Activated CD8-positive, alpha-beta memory T cell treated with anti-CD3 and anti-CD28 coated beads, Interleukin-2, amount 50 U/mL, for 24 hours (primary cell): ENCODE results near the gene NEAT1.

Experiments used
- DNase-seq: peaks from one replicate; pipeline ENCODE4 v3.0.0-alpha.2; 2020; ENCODE audit errors: extremely low read depth

NEAT1 gene

DNA sequence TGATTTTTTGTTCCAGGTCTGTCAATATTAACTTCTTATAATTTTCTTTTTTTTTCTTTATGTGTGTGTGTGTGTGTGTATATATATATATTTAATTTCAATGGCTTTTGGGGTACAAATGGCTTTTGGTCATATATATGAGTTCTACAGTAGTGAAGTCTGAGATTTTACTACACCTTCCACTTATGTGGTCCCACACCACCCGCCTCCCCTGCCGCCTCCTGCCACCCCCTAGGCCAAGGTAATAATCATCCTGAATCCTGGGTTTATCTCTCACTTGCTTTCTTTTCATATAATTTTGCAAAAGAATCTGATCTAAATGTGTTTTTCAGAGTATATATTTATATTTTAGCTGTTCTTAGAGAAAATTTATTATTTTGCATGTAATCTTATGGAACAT lies 11.1 kb downstream of the NEAT1 start:
- DNase-seq: no peak

DNA sequence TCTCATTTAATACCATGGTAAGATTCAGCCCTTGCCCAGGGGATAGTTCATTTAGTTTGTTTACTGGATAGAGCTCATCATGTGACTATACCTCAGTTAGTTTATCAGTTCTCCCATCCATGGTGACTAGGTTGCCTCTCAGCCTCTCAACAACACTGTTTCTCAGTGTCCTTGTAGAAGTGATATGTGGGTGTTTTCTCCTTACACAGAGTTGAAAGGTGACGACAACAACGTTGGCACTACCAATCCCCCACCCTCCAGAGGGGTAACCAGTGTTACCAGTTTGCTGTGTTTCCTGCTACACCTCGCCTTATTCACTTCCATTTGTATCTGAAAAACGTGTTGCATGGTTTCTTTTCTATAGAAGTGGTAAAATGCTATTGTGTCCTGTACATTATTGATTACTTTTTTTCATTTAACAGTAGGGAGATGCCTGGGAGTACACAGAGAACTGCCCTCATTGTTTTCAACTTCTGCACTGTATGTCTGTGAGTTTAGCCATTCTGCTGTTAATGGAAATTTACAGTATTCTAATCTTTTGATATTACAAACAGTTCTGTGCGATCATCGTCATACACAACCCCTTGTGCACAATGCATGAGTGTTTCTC lies 11.6 kb downstream of the NEAT1 start:
- DNase-seq: no peak

DNA sequence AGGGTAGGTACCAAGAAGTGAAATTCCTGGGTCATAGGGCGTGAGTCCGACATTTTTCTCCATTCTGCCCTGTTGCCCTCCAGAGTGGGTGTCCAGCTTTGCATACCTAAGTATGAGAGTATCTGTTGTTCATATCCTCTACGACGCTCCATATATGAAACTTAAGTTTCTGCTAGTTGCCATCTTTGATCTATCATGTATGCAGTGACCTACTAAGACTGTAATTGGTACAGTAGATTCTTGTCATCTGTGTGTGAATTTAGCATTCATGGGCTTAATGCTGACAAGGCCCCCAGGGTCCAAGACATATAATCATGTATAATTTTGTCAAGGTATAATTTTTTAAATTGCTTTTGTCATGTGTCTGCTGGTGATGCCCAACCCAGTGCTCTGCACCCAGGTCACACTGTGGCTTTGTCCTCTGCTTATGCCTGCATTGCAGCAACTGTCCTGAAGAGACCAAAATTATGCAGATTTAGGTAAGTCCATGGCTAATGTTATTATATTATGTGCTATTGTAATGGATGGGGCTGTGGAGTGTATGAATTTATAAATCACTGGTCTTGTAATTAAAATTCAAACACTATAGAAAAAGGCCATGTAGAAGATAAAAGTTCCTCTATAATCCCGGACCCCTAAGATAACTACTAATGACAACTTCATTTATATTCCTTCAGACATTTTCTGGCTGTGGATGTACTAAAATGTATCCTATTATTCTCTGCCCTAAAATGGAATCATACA lies 12.2 kb downstream of the NEAT1 start:
- no peak for DNase-seq

DNA sequence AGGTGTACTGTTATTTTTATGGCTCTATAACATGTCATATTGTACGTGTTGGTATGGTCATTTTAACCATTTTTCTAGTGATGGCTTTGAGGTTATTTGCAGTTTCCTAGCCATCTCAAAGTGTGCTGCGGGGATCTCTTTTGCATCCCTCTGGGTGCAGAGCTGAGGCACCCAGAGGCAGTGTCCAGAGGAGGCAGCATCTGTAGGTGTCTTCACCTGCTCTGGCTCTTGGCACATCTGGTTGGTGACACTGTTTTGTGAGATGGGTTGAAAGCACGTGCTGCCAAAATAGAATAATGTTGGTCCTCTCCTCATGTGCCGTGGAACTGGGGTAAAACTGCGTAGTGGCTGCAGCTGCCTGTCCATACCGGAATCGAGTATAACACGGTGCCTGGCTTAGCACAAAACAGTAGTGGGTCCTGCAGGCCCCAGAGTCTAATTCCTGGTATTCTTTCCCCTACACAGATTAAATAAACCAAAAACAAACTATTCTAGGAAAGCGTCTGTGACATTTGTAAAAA lies 12.9 kb downstream of the NEAT1 start:
- no peak for DNase-seq

DNA sequence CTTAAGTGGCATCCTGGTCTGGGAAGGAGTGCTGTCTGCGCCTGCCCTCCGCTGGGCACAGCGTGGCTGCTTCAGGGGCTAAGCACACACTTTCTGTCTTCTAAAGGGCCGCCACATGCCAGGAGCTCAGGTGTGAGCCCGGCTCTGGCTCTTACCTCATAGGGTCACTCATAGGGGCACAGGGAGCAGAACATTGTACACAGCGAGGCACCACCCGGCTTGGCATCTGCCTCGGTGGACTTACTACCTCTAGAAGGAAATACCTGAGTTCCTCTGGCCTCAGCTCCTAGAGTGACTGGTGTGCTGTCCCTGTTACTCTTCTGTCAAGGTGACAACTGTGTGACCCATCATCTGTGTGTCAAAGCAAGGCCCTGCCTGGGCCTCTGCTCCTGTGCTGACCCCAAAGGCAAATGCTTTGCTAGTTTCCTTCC lies 13.4 kb downstream of the NEAT1 start:
- DNase-seq: no peak

DNA sequence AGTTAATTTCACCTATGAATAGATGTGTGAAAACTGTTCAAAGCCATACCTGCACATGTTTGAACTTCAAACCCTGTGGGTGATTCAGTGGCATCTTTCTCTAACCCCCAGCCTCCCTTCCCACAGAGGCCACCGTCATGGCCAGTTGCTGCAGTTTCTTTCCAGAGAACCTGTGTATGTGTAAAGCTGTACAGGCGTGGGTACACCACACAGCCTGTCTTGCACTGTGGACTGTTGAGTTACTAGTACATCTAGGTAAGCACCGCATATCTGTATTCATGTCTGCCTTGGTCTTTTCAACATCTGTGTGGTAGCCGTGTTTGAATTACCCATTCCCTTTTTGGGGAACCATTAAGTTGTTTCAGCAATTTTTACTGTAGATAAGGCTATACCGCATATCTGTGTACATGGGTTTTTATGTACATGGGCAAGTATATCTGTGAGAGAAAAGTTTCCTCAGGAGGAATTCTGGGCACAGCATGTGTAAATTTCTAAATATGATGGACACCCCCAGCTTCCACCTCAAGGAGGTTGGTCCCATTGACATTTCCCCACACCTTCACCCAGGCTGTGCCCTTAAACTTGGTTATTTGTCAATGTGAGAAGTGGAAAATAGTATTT lies 13.9 kb downstream of the NEAT1 start:
- DNase-seq: no peak

DNA sequence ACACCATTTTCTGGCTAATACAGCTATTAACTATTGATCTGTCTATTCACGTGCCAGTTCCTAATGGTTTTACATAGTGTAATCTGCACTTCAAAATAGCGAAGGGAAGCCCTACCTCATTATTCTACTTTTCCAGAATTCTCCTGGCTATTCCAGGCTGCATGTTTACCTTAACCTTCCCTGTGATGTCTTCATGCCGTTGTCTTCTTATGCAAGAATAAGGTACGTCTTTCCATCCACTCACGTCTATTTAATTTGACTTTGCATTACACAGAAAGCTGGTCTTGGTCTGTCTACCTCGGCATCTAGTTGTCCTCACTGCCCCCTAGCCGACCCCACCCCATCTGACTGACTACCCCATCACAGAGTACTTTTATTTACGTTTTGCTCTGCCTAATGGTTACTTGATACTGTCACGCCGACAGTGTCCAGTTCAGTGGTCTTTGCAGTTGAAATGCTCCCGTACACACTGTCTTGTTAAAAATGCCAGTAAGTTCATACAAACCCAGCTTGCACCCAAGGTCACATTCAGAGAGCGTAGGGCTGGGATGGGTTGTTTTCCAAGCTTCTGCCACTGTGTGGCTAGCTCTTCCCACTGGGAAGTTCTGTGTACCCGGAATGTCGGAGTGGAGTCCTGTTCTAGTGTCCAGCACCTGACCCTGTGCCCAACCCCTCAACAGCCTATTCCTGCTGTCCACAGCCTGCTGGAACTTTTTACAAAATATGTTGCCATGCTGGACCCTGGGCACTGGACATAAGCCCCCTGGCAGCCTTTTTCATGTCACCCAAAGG lies 15.0 kb downstream of the NEAT1 start:
- no peak for DNase-seq

DNA sequence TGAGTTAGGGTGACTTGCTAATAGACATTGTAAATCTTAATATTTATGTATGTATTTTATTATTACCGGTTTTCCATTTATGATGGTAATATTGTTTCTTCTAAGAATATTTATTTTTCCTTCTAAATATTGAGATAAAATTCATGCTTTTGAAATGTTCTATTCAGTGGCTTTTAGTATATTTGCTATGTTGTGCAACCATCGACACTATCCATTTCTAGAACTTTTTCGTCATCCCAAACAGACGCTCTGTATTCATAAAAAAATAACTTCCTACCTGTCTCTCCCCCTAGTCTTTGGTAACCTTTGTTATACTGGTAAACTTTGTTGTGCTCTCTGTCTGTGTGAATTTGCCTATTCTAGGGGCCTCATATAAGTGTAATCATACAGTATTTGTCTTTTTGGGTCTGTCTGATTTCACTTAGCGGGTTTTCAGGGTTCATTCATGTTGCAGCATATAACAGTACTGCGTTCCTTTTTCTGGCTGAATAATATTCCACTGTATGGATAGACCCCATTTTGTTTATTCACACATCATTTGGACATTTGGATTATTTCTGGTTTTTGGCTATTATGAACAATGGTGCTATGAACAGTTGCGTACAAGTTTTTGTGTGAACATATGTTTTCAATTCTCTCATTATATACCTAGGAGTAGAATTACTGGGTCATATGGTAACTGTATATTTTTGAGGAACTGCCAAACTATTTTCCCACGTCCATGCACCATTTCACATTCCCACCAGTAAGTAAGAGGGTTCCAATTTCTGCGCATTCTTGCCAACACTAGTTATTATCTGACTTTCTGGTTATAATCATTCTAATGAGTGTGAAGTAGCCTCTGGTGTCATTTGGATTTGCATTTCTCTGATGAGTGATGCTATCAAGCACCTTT lies 15.9 kb downstream of the NEAT1 start:
- DNase-seq: no peak

DNA sequence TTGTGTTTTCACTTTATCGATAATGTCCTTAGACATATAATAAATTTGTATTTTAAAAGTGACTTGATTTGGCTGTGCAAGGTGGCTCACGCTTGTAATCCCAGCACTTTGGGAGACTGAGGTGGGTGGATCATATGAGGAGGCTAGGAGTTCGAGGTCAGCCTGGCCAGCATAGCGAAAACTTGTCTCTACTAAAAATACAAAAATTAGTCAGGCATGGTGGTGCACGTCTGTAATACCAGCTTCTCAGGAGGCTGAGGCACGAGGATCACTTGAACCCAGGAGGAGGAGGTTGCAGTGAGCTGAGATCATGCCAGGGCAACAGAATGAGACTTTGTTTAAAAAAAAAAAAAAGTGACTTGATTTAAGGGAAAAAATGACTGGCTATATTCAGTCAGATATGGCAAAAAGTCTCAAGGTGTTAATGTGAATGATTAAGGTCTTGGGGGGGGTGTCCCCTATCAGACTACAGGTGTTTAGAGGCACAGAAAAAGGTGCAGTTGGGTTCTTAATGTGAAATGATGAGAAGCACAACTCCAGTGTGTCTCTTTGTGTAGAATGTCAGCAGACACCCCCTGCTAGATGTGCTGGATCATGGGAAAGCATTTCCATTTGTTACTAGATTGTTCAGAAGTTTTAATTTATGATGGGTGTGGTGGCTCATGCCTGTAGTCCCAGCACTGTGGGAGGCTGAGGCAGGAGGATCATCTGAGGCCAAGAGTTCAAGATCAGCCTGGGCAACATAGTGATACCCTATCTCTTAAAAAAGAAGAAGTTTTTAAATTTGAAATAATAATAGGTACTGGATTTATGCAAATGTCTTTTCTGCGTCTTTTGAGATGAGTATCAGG lies 17.0 kb downstream of the NEAT1 start:
- DNase-seq: no peak

DNA sequence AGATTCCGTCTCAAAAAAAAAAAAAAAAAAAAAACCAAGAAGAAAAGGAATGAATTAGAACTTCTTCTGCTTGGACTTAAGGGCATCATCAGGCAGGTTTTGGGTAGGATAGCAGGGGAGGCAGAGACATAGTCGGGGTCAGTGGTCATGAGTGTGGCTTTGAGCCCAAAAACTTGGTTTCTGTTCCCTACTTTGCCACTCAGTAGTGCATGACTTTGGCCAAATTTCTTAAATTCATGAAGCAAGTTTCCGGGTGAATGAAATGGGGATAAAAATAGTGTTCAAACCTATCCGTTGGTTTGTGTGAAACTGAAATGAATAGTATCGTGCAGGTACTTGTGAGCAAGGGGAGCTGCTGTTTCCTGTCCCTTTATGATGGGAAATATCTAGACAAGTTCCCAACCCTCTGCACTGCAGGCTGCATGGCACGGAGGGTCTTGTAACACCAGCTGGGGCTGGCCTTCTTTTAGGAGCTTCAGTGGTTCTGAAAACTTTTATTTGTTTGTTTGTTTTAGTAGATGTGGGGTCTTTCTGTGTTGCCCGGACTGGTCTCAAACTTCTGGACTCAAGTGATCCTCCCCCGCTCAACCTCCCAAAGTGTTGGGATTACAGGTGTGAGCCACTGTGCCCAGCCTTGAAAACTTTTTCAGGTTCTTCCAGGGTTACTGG lies 18.4 kb downstream of the NEAT1 start:
- DNase-seq: no peak

DNA sequence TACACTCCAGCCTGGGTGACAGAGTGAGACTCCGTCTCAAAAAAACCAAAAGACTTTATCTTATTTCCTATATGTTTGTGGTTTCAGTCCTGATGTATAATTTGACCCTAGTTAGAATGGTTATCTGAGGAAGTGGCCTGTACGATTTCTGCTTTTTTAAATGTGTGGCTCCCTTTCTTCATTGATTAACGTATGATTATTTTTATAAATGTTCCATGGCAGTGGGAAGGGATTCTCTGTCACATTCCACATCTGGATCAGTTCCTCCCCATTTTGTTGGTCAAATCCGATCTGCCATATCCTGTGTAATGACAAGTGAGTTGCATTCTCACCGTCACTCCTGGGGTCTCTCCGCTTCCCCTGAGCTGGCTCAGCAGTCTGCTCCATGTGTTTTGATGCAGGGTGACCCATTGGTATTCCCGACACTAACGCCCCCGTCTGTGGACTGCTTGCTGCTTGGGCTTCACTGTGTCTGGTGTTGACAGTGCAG lies 20.3 kb downstream of the NEAT1 start:
- DNase-seq: no peak

DNA sequence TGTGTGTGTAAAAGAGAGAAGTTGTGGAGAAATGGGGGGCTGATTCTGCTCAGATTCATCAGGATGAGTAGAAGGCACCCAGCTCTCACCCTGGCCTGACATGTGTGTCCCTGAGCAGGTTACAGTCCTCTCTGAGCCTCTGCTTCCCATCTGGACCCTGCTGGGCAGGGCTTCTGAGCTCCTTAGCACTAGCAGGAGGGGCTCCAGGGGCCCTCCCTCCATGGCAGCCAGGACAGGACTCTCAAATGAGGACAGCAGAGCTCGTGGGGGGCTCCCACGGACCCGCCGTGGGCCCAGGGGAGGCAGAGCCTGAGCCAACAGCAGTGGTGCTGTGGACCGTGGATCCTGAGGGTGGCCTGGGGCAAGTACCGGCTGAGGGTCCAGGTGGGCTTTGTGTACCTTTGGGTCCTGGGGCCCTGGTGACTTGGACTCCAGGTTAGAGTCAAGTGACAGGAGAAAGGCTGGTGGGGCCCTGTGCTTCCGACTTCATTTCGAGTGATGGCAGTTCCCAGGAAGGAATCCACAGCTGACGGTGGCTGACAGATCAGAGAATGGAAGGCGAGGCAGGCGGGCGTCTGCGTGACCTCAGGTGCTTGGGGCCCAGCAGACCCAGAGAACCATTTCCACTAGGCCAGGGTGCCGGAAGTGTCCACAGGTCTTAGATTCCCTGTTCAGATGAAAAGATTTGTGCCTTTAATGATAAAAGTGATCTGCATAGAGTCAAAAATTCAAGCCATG lies 21.9 kb downstream of the NEAT1 start:
- DNase-seq: no peak

DNA sequence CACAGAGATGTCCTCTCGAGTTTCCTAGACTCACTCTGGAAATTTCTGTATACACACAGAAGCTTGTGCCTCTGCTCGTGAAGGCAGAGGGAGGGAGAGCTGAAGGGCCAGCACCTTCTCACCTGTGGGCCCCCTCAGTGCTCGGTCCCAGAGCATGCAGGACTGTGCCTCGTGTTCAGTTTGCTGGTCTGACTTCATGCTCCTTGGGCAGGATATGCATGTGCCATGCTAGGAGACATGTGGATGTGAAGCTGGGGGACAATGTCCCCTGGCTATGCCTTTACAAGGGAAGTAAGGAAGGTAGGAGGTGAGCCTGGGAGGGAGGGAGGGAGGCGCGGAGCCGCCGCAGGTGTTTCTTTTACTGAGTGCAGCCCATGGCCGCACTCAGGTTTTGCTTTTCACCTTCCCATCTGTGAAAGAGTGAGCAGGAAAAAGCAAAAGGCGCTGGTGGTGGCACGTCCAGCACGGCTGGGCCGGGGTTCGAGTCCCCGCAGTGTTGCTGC lies 22.6 kb downstream of the NEAT1 start:
- no peak for DNase-seq

DNA sequence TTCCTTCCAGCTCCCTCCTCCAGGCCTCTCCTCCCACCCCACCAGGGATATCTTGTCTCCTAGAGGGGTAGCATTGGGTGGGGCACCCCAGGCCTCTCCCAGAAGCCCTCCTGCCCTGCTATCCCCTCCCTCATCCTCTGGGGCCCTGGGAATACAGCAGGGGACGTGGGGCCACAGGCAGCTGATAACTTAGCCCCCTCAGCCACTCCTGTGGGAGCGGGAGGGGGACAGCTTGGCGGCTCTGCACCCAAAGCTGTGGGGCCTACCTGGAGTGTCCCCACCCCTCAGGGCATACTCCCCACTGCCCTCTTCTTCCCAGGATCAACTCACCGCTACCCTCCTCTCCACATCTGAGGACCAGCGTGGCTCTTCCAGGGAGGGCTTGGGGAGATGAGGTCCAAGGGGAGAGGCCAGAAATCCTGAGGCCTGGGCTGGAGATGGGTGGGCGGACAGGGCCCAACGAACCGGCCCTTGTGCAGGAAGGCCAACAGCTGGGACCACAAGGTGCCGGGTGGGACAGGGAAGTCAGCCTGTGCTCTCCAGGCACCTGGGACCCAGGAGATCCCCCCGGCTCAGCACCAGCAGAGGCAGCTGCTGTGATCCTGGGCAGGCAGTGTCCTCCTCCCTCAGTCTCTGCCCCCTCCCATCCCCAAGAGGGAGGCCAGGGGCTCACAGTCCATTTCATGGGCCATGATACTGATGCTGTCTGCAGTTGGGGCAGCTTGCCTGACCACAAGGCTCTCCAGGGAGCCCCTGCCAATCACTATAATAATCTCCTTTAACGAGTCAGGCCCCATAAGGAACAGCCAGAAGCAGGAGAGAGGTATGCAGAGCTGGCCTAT lies 23.2 kb downstream of the NEAT1 start:
- no peak for DNase-seq

DNA sequence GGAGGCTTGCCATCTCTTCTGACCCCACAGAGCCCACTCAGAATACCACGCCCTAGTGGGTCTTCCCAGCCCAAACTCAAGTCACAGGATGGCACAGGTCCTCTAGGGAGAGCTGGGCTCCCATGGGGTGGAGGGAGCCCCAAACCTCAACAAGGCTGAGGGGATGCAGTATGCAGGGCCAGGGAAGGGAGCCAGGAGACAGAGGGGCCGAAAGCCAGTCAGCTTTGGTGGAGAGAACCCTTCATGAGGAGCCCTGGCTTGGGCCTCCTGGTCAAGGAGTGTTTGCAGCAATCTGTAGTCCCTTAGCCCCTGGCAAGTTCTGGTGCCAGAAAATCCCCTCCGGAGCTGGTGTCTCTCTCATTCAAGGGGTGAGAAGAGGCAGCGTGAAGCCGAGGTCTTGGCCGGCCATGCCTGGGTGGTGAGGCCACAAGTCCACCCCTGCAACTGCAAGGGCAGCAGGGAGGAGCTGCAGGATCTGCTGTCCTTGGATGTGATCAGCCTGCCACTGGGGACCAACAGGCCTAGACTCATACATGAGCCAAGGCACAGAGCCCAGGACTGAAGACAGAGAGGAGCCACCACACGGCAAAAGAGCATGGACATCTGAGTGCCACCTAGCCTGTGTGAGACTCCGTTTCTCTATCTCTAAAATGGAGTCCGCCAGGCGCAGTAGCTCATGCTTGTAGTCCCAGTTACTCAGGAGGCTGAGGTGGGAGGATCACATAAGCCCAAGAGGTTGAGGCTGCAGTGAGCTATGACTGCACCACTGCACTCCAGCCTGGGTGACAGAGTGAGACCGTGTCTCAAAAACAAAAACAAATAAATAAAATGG lies 24.1 kb downstream of the NEAT1 start:
- no peak for DNase-seq

DNA sequence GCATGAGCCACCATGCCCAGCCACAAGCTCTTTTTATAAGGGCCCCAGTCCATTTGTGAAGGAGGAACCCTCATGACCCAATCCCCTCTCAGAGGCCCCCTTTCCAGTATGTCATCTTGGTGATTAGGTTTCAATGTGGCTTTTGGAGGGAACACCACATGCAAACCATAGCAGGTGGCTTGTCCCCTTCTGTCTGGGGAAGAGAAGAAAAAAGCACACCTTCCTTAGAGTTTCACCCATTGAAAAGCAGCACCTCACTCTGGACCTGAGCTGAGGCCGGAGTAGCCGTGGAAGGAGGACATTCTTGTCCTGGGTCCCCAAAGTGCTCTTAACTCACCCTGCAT lies 25.4 kb downstream of the NEAT1 start:
- no peak for DNase-seq
